Breast epithelium (tissue), 3 donors: ENCODE data around the gene MFSD12.

ENCODE experiments used
- POLR2AphosphoS5 ChIP-seq, 3 donors: sonication (generic); formaldehyde crosslinking; IDR thresholded peaks; one replicate each; pipeline ENCODE4 v1.6.1; 2017; ENCODE audit warnings: antibody characterized with exemption in 3 of 3
- TF ChIP-seq, protein P1 (sequence below), 3 donors: fragments of 450-650 bp; IDR thresholded peaks; one replicate each; pipeline ENCODE4 v1.5.1; 2016 to 2017; ENCODE audit warnings: antibody characterized with exemption in 3 of 3, mild to moderate bottlenecking in 3 of 3, moderate library complexity in 3 of 3

DNA sequence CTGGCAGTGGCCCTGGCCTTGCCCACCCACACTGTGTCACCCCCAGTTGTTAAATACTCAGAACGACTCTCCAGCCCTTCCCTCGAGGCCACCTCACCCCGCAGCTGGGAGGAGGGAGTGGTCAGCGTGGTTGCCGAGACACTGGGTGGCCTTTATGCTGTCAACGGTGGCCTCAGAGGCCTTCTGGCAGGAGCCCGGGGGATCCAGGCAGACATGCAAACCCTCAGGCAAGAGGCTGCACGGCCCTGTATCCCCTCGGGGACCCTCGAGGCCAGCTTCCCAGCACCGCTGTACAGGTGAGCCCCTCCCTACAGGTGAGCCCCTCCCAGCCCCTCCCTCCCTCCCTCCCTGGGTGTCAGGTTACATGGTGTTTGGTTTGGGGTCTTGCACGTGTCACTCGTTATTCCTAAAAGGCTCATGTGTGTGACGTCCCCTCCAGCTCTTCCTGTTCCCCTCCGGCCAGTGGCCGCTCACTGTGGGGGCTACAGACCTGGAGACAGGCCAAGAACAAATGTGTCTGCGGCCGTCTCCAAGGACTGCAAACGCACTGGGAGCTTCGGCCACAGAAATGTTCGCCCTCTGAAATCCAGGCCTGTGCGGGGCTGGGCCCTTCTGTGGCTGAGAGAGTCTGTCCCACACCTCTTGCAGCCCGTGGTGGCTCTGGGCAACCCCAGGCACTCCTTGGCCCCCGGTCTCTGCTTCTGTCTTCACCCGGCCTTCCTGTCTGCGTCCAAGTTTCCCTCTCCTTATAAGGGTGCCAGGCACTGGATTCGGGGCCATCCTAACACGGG is 18.2 kb downstream of the MFSD12 start, which contains the start of gene TEKTIP1:
- TF ChIP-seq, protein P1, sequence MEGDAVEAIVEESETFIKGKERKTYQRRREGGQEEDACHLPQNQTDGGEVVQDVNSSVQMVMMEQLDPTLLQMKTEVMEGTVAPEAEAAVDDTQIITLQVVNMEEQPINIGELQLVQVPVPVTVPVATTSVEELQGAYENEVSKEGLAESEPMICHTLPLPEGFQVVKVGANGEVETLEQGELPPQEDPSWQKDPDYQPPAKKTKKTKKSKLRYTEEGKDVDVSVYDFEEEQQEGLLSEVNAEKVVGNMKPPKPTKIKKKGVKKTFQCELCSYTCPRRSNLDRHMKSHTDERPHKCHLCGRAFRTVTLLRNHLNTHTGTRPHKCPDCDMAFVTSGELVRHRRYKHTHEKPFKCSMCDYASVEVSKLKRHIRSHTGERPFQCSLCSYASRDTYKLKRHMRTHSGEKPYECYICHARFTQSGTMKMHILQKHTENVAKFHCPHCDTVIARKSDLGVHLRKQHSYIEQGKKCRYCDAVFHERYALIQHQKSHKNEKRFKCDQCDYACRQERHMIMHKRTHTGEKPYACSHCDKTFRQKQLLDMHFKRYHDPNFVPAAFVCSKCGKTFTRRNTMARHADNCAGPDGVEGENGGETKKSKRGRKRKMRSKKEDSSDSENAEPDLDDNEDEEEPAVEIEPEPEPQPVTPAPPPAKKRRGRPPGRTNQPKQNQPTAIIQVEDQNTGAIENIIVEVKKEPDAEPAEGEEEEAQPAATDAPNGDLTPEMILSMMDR (IDR thresholded peaks at IDR 0.05): no peak
- TF ChIP-seq POLR2AphosphoS5 (IDR thresholded peaks at IDR 0.05): no peak
